ENCODE results near the gene TOP2A.

Gene TOP2A

DNA sequence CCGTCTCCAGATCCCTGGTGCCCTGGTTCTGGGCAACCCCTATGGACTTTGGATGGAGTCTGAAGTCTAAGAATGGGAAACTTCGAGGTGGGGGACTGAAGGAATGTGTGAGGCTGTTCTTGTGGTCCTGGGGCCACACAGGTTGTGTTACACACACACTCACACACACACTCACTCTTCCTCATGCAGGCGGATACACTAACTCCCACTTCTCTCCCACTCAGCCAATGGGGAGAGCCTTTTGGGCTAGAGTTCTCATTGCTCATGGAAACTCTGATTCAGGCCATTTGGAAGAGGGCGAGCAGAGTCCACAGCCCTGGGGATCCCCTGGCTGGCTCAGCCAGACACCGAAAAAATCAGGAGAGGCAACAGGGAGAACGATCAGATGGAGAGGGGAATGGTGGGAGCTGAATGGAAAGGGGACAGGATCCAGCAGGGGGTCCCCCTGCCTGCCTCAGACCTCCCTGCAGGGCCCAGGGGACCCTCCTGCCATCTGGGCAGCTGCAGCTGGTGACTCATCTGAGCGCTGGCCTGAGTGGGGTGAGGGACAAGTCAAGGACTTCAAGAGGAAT, 34.6 kb upstream of the TOP2A start:
- DNase-seq (ENCODE audit: low spot score), result no peak

GRCh38 chr17:40451420-40451819, 33.7 kb upstream of the TOP2A start:
- DNase-seq (ENCODE audit: low spot score), result no peak

GRCh38 chr17:40450175-40450574, 32.5 kb upstream of the TOP2A start:
- peak; percentile 51 for DNase-seq (ENCODE audit: low spot score)

GRCh38 chr17:40448639-40449261, 31.1 kb upstream of the TOP2A start:
- DNase-seq (ENCODE audit: low spot score), result no peak

GRCh38 chr17:40448213-40448638, 30.5 kb upstream of the TOP2A start:
- no peak for DNase-seq (ENCODE audit: low spot score)

DNA sequence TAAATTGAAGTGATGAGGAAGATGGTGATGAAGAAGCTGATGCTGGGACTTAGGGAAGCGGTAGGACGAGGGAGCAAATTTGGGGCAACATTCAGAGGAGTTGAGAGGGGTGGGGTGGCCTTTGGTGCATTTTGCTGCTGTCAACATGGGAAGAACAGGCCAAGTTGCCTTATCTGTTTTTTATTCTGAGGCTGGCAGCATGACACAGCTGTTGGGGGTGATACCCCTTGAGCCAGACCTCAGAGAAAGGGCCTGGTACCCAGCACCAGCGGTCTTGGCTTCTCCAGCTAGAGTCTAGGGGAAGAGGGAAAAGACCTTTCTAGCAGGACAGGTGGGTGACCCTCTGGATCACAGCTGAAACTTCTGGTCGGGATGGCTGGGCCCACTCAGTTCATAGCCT, 30.1 kb upstream of the TOP2A start:
- DNase-seq (ENCODE audit: low spot score), result no peak

DNA sequence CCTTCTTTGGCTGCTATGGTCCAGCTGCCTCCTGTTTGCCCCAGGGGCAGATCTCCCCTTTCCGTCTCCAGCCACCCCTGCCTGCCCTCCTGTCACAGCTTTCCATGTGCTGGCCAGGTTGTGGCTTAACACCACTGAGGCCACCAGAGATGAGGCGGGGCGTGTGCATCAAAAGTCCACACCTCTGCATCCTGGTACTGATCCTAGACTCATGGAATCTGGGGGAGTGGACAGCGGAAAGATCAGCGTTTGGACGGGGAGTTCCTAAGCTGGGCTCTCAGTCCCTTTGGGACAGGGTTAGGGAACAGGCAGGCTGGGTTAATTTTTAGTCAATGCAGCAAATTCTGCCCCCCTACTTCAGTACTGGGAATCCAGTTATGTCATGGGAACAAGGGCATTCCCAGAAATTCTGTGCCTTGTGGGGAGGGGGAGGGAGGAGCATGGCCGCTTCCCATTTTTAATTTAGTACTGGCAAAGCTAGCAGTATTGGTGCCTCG, 29.5 kb upstream of the TOP2A start:
- DNase-seq (ENCODE audit: low spot score), result no peak

DNA sequence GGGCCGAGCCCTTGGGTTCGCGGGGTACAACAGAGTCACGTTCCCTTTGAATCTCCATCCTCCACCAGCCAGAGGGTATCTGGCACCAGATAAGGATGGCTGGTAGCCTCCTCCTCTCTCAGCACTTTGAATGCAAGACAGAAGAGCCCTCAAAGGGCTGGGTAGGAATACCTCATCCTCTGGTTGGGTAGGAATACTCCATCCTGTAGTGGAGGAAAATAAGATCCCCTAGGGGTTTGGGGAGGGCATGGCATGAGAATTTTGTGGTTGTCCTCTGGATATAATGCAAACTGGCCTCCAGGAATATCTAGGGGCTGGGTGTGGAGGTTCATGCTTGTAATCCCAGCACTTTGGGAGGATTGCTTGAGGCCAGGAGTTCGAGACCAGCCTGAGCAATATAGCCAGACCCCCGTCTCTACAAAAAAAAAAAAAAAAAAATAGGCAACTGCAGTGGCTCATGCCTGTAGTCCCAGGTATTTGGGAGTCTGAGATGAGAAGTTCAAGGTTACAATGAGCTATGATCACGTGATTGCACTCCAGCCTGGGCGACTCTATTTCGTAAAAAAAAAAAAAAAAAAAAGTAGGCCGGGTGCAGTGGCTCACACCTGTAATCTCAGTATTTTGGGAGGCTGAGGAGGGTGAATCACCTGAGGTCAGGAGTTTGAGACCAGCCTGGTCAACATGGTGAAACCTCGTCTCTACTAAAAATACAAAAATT, 28.2 kb upstream of the TOP2A start:
- no peak for DNase-seq (ENCODE audit: low spot score)

DNA sequence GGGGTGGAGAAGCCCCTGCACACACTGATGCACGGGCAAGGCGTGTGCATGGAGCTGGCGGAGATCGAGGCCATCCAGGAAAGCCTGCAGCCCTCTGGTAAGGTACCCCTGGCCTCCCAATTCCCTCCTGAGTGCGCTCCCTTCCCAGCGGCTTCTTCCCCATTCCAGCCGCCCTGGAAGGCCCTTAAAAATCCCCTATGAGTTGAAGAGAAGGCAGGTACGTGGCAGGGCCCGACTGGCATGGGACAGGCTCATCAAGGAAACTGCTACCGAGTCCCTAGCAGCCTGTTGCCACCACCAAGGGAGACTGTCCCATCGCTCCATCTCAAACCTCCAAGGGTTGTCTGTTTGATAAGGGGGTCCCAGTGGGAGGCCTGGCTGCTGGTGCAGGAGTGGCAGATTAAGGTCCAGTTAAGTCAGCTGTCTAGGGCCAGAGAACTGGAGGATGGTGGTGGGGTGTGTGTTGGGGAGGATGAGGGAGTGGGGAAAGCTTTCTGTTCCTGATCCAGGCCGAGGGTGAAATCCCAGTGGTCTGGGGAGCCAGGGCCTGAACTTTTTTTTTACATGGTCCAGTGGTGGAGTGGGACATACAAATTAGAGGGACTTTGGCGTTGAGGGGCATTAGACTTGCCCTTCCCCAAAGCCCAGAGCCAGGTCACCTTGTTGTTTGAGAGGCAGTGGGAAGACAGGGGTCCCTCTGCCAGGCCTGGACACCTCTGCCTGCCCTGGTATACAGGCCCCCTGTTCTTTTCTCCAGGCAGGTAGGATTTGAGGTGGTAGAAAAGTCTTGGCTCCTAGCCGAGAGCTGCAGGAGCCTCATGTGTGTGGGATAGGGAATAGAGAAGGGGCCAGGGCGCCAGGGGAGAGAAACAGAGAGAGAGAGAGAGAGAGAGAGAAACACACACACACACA, 26.5 kb upstream of the TOP2A start:
- DNase-seq (ENCODE audit: low spot score), result no peak

DNA sequence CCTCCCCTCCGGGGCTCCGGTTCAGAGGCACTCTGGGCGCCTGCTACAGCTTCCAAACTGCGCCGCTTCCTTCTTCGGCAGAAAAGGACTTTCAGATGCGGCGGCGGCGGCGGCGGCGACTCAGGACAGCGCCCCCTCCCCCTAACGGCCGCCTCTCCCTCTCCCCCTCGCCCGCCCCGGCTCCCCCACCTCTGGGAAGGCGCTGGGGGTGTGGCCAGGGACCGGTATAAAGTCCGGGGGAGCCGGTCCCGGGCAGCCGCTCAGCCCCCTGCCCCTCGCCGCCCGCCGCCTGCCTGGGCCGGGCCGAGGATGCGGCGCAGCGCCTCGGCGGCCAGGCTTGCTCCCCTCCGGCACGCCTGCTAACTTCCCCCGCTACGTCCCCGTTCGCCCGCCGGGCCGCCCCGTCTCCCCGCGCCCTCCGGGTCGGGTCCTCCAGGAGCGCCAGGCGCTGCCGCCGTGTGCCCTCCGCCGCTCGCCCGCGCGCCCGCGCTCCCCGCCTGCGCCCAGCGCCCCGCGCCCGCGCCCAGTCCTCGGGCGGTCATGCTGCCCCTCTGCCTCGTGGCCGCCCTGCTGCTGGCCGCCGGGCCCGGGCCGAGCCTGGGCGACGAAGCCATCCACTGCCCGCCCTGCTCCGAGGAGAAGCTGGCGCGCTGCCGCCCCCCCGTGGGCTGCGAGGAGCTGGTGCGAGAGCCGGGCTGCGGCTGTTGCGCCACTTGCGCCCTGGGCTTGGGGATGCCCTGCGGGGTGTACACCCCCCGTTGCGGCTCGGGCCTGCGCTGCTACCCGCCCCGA, 25.7 kb upstream of the TOP2A start, which contains the start of gene IGFBP4:
Gene IGFBP4, plus strand, starts transcription at position 255 of the 792 bp plus-strand sequence. Its CDS starts 286 bp downstream, at position 541.
- no peak for DNase-seq (ENCODE audit: low spot score)

- DNase-seq (ENCODE audit: low spot score), result no peak
Observed at GRCh38 chr17:40442392-40443195, 24.9 kb upstream of the TOP2A start.

- DNase-seq (ENCODE audit: low spot score), result no peak
Observed at GRCh38 chr17:40440166-40440565, 22.5 kb upstream of the TOP2A start.

GRCh38 chr17:40437095-40437732, 19.5 kb upstream of the TOP2A start:
- DNase-seq (ENCODE audit: low spot score), result no peak

- no peak for DNase-seq (ENCODE audit: low spot score)
Observed at GRCh38 chr17:40436636-40437035, 18.9 kb upstream of the TOP2A start.

GRCh38 chr17:40433551-40434415, 16.1 kb upstream of the TOP2A start:
- peak; percentile 44 for DNase-seq (ENCODE audit: low spot score)

- no peak for DNase-seq (ENCODE audit: low spot score)
Observed at GRCh38 chr17:40432864-40433528, 15.3 kb upstream of the TOP2A start.

GRCh38 chr17:40431231-40431602, 13.5 kb upstream of the TOP2A start:
- no peak for DNase-seq (ENCODE audit: low spot score)

All from NAMALWA (cell line).